Osteocyte (in vitro differentiated cells): Measurements from ENCODE around the gene SPIB. TPM values are rescaled to one million over a fixed set of nuclear protein-coding genes. Genes with fewer than 3 reads are reported as not detected.

Source experiments
- DNase-seq: peaks from one replicate; pipeline ENCODE4 v3.0.0; 2021; ENCODE audit warnings: mixed read lengths; ENCODE audit not compliant: unreplicated experiment; ENCODE audit errors: extremely low spot score
- H3K27ac Mint-ChIP-seq: one replicate; pipeline ENCODE4 v1.8.0; 2021; ENCODE audit warnings: mild to moderate bottlenecking, mixed read lengths; ENCODE audit not compliant: unreplicated experiment
- H3K27me3 Mint-ChIP-seq: one replicate; pipeline ENCODE4 v1.8.0; 2021; ENCODE audit warnings: mixed read lengths; ENCODE audit not compliant: unreplicated experiment
- H3K36me3 Mint-ChIP-seq: one replicate; pipeline ENCODE4 v1.8.0; 2021; ENCODE audit warnings: mixed read lengths; ENCODE audit not compliant: unreplicated experiment
- H3K4me1 Mint-ChIP-seq: one replicate; pipeline ENCODE4 v1.8.0; 2021; ENCODE audit warnings: mixed read lengths; ENCODE audit not compliant: unreplicated experiment
- H3K4me3 Mint-ChIP-seq: one replicate; pipeline ENCODE4 v1.8.0; 2021; ENCODE audit warnings: mild to moderate bottlenecking, moderate library complexity, mixed read lengths; ENCODE audit not compliant: unreplicated experiment
- H3K9me3 Mint-ChIP-seq: one replicate; pipeline ENCODE4 v1.8.0; 2021; ENCODE audit warnings: mixed read lengths; ENCODE audit not compliant: unreplicated experiment
- total RNA-seq: library from RNA; stranded (reverse); gene quantifications from 2 replicates; pipeline ENCODE4 v1.2.1, GENCODE V29; 2021
- TF ChIP-seq, protein P1 (sequence below): fragments of 200-600 bp; sonication (generic); IDR thresholded peaks from 2 replicates; pipeline ENCODE4 v1.5.0; 2021; ENCODE audit warnings: antibody characterized with exemption, mild to moderate bottlenecking, moderate library complexity

SPIB gene
- total RNA-seq, 1 donor from 2014 or later: not detected

- no peaks in the 10 kb centered on the region for H3K27me3 Mint-ChIP-seq
- TF ChIP-seq, protein P1, sequence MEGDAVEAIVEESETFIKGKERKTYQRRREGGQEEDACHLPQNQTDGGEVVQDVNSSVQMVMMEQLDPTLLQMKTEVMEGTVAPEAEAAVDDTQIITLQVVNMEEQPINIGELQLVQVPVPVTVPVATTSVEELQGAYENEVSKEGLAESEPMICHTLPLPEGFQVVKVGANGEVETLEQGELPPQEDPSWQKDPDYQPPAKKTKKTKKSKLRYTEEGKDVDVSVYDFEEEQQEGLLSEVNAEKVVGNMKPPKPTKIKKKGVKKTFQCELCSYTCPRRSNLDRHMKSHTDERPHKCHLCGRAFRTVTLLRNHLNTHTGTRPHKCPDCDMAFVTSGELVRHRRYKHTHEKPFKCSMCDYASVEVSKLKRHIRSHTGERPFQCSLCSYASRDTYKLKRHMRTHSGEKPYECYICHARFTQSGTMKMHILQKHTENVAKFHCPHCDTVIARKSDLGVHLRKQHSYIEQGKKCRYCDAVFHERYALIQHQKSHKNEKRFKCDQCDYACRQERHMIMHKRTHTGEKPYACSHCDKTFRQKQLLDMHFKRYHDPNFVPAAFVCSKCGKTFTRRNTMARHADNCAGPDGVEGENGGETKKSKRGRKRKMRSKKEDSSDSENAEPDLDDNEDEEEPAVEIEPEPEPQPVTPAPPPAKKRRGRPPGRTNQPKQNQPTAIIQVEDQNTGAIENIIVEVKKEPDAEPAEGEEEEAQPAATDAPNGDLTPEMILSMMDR: peak; percentile 58
- peaks cover 16% of the 10 kb centered on the region for H3K36me3 Mint-ChIP-seq
- peaks cover 16% of the 10 kb centered on the region for H3K4me1 Mint-ChIP-seq
- no peak for DNase-seq
- no peak overlapping the region for H3K4me3 Mint-ChIP-seq
- no peaks in the 10 kb centered on the region for H3K9me3 Mint-ChIP-seq
- H3K27ac Mint-ChIP-seq: no peak overlapping the region
Measured at GRCh38 chr19:50478901-50479715, 60.4 kb downstream of the SPIB start.

- H3K9me3 Mint-ChIP-seq: no peaks in the 10 kb centered on the region
- H3K27me3 Mint-ChIP-seq: no peaks in the 10 kb centered on the region
- peaks cover 17% of the 10 kb centered on the region for H3K36me3 Mint-ChIP-seq
- peaks cover 16% of the 10 kb centered on the region for H3K4me1 Mint-ChIP-seq
- no peak overlapping the region for H3K4me3 Mint-ChIP-seq
- DNase-seq: no peak
- TF ChIP-seq, protein P1: no peak
- no peak overlapping the region for H3K27ac Mint-ChIP-seq
Measured at GRCh38 chr19:50479761-50480251, 61.1 kb downstream of the SPIB start.

DNA sequence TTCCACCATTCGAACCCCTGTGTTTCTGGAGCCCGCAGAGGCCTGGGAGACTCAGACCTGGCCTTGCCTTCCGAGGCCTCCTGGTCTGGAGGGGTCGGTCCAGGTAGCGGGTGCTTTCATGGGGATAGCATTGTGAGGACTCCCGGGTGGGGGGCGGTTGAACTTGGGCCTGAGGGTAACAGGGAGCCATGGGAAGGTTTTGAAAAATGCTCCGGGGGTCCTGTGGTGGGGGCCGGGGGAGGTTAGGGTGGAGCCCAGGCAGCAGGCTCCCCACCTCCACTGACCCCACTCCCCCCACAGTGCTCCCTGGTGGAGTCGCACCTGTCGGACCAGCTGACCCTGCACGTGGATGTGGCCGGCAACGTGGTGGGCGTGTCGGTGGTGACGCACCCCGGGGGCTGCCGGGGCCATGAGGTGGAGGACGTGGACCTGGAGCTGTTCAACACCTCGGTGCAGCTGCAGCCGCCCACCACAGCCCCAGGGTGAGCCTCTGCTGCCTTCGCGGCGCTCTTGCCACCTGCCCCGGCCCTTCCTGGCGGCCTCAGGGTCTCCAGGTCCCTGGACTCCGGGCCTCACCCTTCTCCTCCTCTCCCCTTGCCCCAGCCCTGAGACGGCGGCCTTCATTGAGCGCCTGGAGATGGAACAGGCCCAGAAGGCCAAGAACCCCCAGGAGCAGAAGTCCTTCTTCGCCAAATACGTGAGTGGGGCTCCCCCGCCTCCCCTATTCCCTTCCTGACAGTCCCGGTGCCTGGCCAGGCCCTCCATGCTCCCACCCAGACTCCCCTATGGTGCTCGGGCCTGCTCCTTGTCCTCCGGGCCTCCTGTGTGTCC is 61.8 kb downstream of the SPIB start:
- H3K4me1 Mint-ChIP-seq: peaks cover 16% of the 10 kb centered on the region
- H3K9me3 Mint-ChIP-seq: no peaks in the 10 kb centered on the region
- no peaks in the 10 kb centered on the region for H3K27me3 Mint-ChIP-seq
- no peak overlapping the region for H3K27ac Mint-ChIP-seq
- TF ChIP-seq, protein P1: no peak
- DNase-seq: no peak
- H3K36me3 Mint-ChIP-seq: peaks cover 24% of the 10 kb centered on the region
- no peak overlapping the region for H3K4me3 Mint-ChIP-seq

Other genes starting within 250 kb of the SPIB start
- not detected in 2 replicates for gene MYH14, start 215.3 kb upstream of the SPIB start, total RNA-seq
- gene KCNC3, start 89.6 kb upstream of the SPIB start, total RNA-seq: 1.1 and 1.2 TPM in 2 replicates
- gene NAPSA, start 53.3 kb upstream of the SPIB start, total RNA-seq: 0.16 and 1.3 TPM in 2 replicates
- gene NR1H2, start 42.5 kb upstream of the SPIB start, total RNA-seq: 53.4 and 64.5 TPM in 2 replicates
- 19.6 and 22.2 TPM in 2 replicates for gene POLD1, start 34.6 kb upstream of the SPIB start, total RNA-seq
- not detected in 2 replicates for gene MYBPC2, start 14.0 kb downstream of the SPIB start, total RNA-seq
- 166 and 172 TPM in 2 replicates for gene EMC10, start 57.6 kb downstream of the SPIB start, total RNA-seq
- 1.8 and 2.0 TPM in 2 replicates for gene GARIN5A, start 57.9 kb downstream of the SPIB start, total RNA-seq
- 43.7 and 46.9 TPM in 2 replicates for gene JOSD2, start 92.3 kb downstream of the SPIB start, total RNA-seq
- gene ASPDH, start 95.0 kb downstream of the SPIB start, total RNA-seq: not detected in 2 replicates
- 0.11 and 0.52 TPM in 2 replicates for gene LRRC4B, start 149.5 kb downstream of the SPIB start, total RNA-seq
- 0.29 and 0.38 TPM in 2 replicates for gene SYT3, start 220.9 kb downstream of the SPIB start, total RNA-seq
- not detected in 2 replicates for gene C19orf81, start 230.5 kb downstream of the SPIB start, total RNA-seq